ENCODE data around the gene DPYD.

- TF ChIP-seq, protein P1, sequence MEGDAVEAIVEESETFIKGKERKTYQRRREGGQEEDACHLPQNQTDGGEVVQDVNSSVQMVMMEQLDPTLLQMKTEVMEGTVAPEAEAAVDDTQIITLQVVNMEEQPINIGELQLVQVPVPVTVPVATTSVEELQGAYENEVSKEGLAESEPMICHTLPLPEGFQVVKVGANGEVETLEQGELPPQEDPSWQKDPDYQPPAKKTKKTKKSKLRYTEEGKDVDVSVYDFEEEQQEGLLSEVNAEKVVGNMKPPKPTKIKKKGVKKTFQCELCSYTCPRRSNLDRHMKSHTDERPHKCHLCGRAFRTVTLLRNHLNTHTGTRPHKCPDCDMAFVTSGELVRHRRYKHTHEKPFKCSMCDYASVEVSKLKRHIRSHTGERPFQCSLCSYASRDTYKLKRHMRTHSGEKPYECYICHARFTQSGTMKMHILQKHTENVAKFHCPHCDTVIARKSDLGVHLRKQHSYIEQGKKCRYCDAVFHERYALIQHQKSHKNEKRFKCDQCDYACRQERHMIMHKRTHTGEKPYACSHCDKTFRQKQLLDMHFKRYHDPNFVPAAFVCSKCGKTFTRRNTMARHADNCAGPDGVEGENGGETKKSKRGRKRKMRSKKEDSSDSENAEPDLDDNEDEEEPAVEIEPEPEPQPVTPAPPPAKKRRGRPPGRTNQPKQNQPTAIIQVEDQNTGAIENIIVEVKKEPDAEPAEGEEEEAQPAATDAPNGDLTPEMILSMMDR (IDR thresholded peaks at IDR 0.05), result no peak
- no peak for TF ChIP-seq POLR2A (IDR thresholded peaks at IDR 0.05)
These were observed 508.7 kb downstream of the DPYD start for GRCh38 chr1:97412166-97412565.

All from uterus (tissue), 2 donors.